HEK293 (cell line): Measurements from ENCODE around the gene NUBP1.

Experiments used
- CTCF ChIP-seq: fragments of 450-650 bp; formaldehyde crosslinking; IDR thresholded peaks from 2 replicates; pipeline ENCODE4 v1.5.1; 2016; ENCODE audit warnings: missing biosample characterization, missing genetic modification characterization
- KLF9 ChIP-seq: fragments of 450-650 bp; formaldehyde crosslinking; IDR thresholded peaks from 2 replicates; pipeline ENCODE4 v1.5.1; 2016; ENCODE audit warnings: missing biosample characterization, missing genetic modification characterization, low read depth
- MYNN ChIP-seq: fragments of 450-650 bp; formaldehyde crosslinking; IDR thresholded peaks from 2 replicates; pipeline ENCODE4 v1.5.1; 2016; ENCODE audit warnings: missing biosample characterization, missing genetic modification characterization, borderline replicate concordance
- SP2 ChIP-seq: fragments of 450-650 bp; formaldehyde crosslinking; IDR thresholded peaks from 2 replicates; pipeline ENCODE4 v1.5.1; 2016; ENCODE audit warnings: missing biosample characterization, missing genetic modification characterization
- YY1 ChIP-seq: fragments of 450-650 bp; formaldehyde crosslinking; IDR thresholded peaks from 2 replicates; pipeline ENCODE4 v1.5.1; 2018; ENCODE audit warnings: missing biosample characterization, missing genetic modification characterization
- ZBTB21 ChIP-seq: fragments of 450-650 bp; formaldehyde crosslinking; IDR thresholded peaks from 2 replicates; pipeline ENCODE4 v1.5.1; 2017; ENCODE audit warnings: missing biosample characterization, missing genetic modification characterization
- ZBTB44 ChIP-seq: fragments of 450-650 bp; IDR thresholded peaks from 2 replicates; pipeline ENCODE4 v1.5.1; 2018; ENCODE audit warnings: missing biosample characterization, mild to moderate bottlenecking, missing genetic modification characterization
- ZNF112 ChIP-seq: fragments of 450-650 bp; formaldehyde crosslinking; IDR thresholded peaks from 2 replicates; pipeline ENCODE4 v1.5.0; 2017; ENCODE audit warnings: missing biosample characterization, missing genetic modification characterization
- ZNF501 ChIP-seq: fragments of 450-650 bp; formaldehyde crosslinking; IDR thresholded peaks from 2 replicates; pipeline ENCODE4 v1.5.1; 2016; ENCODE audit warnings: missing biosample characterization, missing genetic modification characterization
- ZNF513 ChIP-seq: fragments of 450-650 bp; IDR thresholded peaks from 2 replicates; pipeline ENCODE4 v1.5.1; 2018; ENCODE audit warnings: missing biosample characterization, missing genetic modification characterization
- ZNF704 ChIP-seq: fragments of 450-650 bp; formaldehyde crosslinking; IDR thresholded peaks from 2 replicates; pipeline ENCODE4 v1.5.1; 2016; ENCODE audit warnings: missing biosample characterization, missing genetic modification characterization
- ZSCAN16 ChIP-seq: fragments of 450-650 bp; formaldehyde crosslinking; IDR thresholded peaks from 2 replicates; pipeline ENCODE4 v1.5.1; 2016; ENCODE audit warnings: missing biosample characterization, missing genetic modification characterization

GRCh38 chr16:10769381-10769780 lies 25.7 kb downstream of the NUBP1 start:
- TF ChIP-seq CTCF (tag by site-specific recombination) (no peak), ZNF112 (tag by site-specific recombination) (no peak), ZSCAN16 (tag by site-specific recombination) (no peak), ZBTB44 (no peak), MYNN (tag by site-specific recombination) (no peak), ZNF704 (tag by site-specific recombination) (no peak), ZBTB21 (no peak), ZNF501 (tag by site-specific recombination) (no peak), SP2 (no peak), YY1 (no peak), ZNF513 (tag by site-specific recombination) (no peak), KLF9 (tag by site-specific recombination) (no peak)
